Trophoblast cell (in vitro differentiated cells and primary cell): ENCODE measurements around the gene FOXJ3.

Experiments used
- DNase-seq, 2 donors: peaks; one replicate each; pipeline ENCODE4 v3.0.0-alpha.2; 2016
- H2AFZ ChIP-seq: 2 replicates; pipeline ENCODE4 v1.6.1; 2013; ENCODE audit warnings: low read length, moderate library complexity, mild to moderate bottlenecking; ENCODE audit not compliant: insufficient read depth, poor library complexity
- H2AK5ac ChIP-seq: 2 replicates; pipeline ENCODE4 v1.6.1; 2013; ENCODE audit warnings: mild to moderate bottlenecking, low read length
- H2BK120ac ChIP-seq: 2 replicates; pipeline ENCODE4 v1.6.1; 2013; ENCODE audit warnings: low read length, mild to moderate bottlenecking, moderate library complexity; ENCODE audit not compliant: insufficient read depth, poor library complexity
- H2BK12ac ChIP-seq: 2 replicates; pipeline ENCODE4 v1.6.1; 2013; ENCODE audit warnings: mild to moderate bottlenecking, low read length, moderate library complexity
- H2BK5ac ChIP-seq: 2 replicates; pipeline ENCODE4 v1.6.1; 2013; ENCODE audit warnings: low read length, low read depth, moderate library complexity, mild to moderate bottlenecking; ENCODE audit not compliant: poor library complexity
- H3K14ac ChIP-seq: 2 replicates; pipeline ENCODE4 v1.6.1; 2013; ENCODE audit warnings: mild to moderate bottlenecking, low read length
- H3K18ac ChIP-seq: 2 replicates; pipeline ENCODE4 v1.6.1; 2013; ENCODE audit warnings: mild to moderate bottlenecking, low read length
- H3K23ac ChIP-seq: 2 replicates; pipeline ENCODE4 v1.6.1; 2013; ENCODE audit warnings: low read length
- H3K27ac ChIP-seq: 2 replicates; pipeline ENCODE4 v1.5.1; 2013; ENCODE audit warnings: low read depth, mild to moderate bottlenecking, inconsistent platforms, low read length, moderate library complexity
- H3K27me3 ChIP-seq: 2 replicates; pipeline ENCODE4 v1.6.1; 2013; ENCODE audit warnings: inconsistent platforms, mild to moderate bottlenecking, low read length, moderate library complexity; ENCODE audit not compliant: insufficient read depth
- H3K36me3 ChIP-seq, 2 experiments: 1 replicate in 1 of 2; 2 replicates in 1 of 2; pipeline ENCODE4 v1.6.1; 2013; ENCODE audit warnings: low read length in 2 of 2, mild to moderate bottlenecking in 2 of 2, moderate library complexity in 1 of 2; ENCODE audit not compliant: insufficient read depth in 2 of 2, control insufficient read depth in 1 of 2
- H3K4ac ChIP-seq: 2 replicates; pipeline ENCODE4 v1.6.1; 2013; ENCODE audit warnings: low read depth, mild to moderate bottlenecking, low read length, moderate library complexity
- H3K4me1 ChIP-seq, 2 experiments: 1 replicate in 1 of 2; 2 replicates in 1 of 2; pipeline ENCODE4 v1.6.1; 2013; ENCODE audit warnings: low read length in 2 of 2, mild to moderate bottlenecking in 2 of 2, moderate library complexity in 1 of 2; ENCODE audit not compliant: insufficient read depth in 2 of 2, control insufficient read depth in 1 of 2
- H3K4me2 ChIP-seq: 2 replicates; pipeline ENCODE4 v1.6.1; 2013; ENCODE audit warnings: inconsistent platforms, mild to moderate bottlenecking, low read length, moderate library complexity
- H3K4me3 ChIP-seq: 2 replicates; pipeline ENCODE4 v1.5.1; 2013; ENCODE audit warnings: mild to moderate bottlenecking, low read depth, low read length, inconsistent platforms
- H3K79me1 ChIP-seq: one replicate; pipeline ENCODE4 v1.6.1; 2013; ENCODE audit warnings: low read length
- H3K79me2 ChIP-seq: 2 replicates; pipeline ENCODE4 v1.6.1; 2013; ENCODE audit warnings: low read length, mild to moderate bottlenecking; ENCODE audit not compliant: control insufficient read depth, insufficient read depth, poor library complexity
- H3K9ac ChIP-seq: 2 replicates; pipeline ENCODE4 v1.6.1; 2013; ENCODE audit warnings: mild to moderate bottlenecking, low read length
- H3K9me3 ChIP-seq: 2 replicates; pipeline ENCODE4 v1.6.1; 2013; ENCODE audit warnings: low read depth, mild to moderate bottlenecking, control low read depth, inconsistent platforms, low read length; ENCODE audit not compliant: insufficient read depth
- H4K12ac ChIP-seq: 2 replicates; pipeline ENCODE4 v1.6.1; 2013; ENCODE audit warnings: low read depth, mild to moderate bottlenecking, low read length, moderate library complexity
- H4K8ac ChIP-seq: 2 replicates; pipeline ENCODE4 v1.6.1; 2013; ENCODE audit warnings: low read depth, mild to moderate bottlenecking, low read length, moderate library complexity
- H4K91ac ChIP-seq: one replicate; pipeline ENCODE4 v1.6.1; 2013; ENCODE audit warnings: low read depth, mild to moderate bottlenecking, low read length, moderate library complexity
- WGBS: extraction: QIAGEN DNeasy Blood & Tissue Kit; methylation state at CpG from one replicate; pipeline ENCODE4 v1.1.7; 2013; ENCODE audit warnings: missing lambda C conversion rate; ENCODE audit not compliant: insufficient read length, insufficient coverage; ENCODE audit errors: extremely low coverage; 5-methylcytosine and 5-hydroxymethylcytosine counted together

FOXJ3 gene

DNA sequence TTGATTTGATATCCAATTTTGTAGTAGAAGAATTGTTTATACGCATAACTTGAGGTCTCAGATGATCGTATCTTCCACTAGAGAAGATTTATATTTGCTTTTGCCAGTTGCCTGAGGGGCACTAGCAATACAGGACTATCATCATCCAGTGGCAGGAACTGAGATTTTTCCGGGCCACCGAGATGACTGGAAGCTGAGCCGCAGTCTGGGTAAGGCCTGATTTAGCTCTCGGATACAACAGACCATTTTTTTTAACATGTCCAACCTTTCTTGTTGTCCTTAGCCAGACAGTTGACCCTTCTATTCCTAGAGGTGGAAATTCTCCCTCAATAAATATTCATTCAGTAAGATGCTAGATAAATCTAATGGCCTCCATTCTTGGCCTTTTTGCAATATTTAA, 207.3 kb downstream of the FOXJ3 start:
- Histone ChIP-seq H3K79me1 (no peaks in the 10 kb centered on the region), H4K8ac (no peak overlapping the region), H2BK12ac (no peak overlapping the region), H3K79me2 (no peaks in the 10 kb centered on the region), H3K14ac (no peak overlapping the region), H2AK5ac (no peak overlapping the region), H2AFZ (no peak overlapping the region), H4K91ac (no peak overlapping the region), H3K4me2 (no peak overlapping the region), H3K27ac (no peak overlapping the region), H3K4ac (no peak overlapping the region), H3K4me1 (peaks cover 0 to 6% of the 10 kb centered on the region in 2 experiments), H3K27me3 (no peaks in the 10 kb centered on the region), H2BK120ac (no peak overlapping the region), H3K23ac (no peak overlapping the region), H3K9ac (no peak overlapping the region), H3K18ac (no peak overlapping the region), H4K12ac (no peak overlapping the region), H2BK5ac (no peak overlapping the region), H3K4me3 (no peak overlapping the region), H3K36me3 (no peaks in the 10 kb centered on the region), H3K9me3 (no peaks in the 10 kb centered on the region)
- whole genome bisulfite sequencing: no CpG with 5 or more reads among the region's 6 CpGs
- no peak for DNase-seq
